ENCODE data around the gene KCNAB2. TPM values are rescaled to one million over a fixed set of nuclear protein-coding genes. Genes with fewer than 3 reads are reported as not detected.

The KCNAB2 gene
- total RNA-seq, 1 donor from 2014 or later, result 7.2 TPM

- peaks cover 33% of the 10 kb centered on the region for H3K27me3 Mint-ChIP-seq
Observed at GRCh38 chr1:6035719-6036118, 10.0 kb upstream of the KCNAB2 start.

GRCh38 chr1:6037338-6037762, 8.3 kb upstream of the KCNAB2 start:
- Mint-ChIP-seq H3K9me3 (no peaks in the 10 kb centered on the region), H3K27ac (no peak overlapping the region), H3K4me3 (no peak overlapping the region), H3K4me1 (ENCODE audit: unreplicated experiment) (no peaks in the 10 kb centered on the region), H3K27me3 (peaks cover 31% of the 10 kb centered on the region), H3K36me3 (no peaks in the 10 kb centered on the region)
- TF ChIP-seq, protein P1, sequence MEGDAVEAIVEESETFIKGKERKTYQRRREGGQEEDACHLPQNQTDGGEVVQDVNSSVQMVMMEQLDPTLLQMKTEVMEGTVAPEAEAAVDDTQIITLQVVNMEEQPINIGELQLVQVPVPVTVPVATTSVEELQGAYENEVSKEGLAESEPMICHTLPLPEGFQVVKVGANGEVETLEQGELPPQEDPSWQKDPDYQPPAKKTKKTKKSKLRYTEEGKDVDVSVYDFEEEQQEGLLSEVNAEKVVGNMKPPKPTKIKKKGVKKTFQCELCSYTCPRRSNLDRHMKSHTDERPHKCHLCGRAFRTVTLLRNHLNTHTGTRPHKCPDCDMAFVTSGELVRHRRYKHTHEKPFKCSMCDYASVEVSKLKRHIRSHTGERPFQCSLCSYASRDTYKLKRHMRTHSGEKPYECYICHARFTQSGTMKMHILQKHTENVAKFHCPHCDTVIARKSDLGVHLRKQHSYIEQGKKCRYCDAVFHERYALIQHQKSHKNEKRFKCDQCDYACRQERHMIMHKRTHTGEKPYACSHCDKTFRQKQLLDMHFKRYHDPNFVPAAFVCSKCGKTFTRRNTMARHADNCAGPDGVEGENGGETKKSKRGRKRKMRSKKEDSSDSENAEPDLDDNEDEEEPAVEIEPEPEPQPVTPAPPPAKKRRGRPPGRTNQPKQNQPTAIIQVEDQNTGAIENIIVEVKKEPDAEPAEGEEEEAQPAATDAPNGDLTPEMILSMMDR (conservative IDR thresholded peaks at IDR 0.05), result no peak
- DNase-seq (ENCODE audit: extremely low spot score, unreplicated experiment), result no peak

More at GRCh38 chr1:6035719-6036118, 10.0 kb upstream of the KCNAB2 start:
- Mint-ChIP-seq H3K27ac (no peak overlapping the region), H3K4me1 (ENCODE audit: unreplicated experiment) (no peaks in the 10 kb centered on the region), H3K36me3 (no peaks in the 10 kb centered on the region), H3K4me3 (no peak overlapping the region), H3K9me3 (no peaks in the 10 kb centered on the region)
- DNase-seq (ENCODE audit: extremely low spot score, unreplicated experiment), result no peak
- TF ChIP-seq, protein P1 (conservative IDR thresholded peaks at IDR 0.05), result no peak

GRCh38 chr1:6038603-6039002, 7.1 kb upstream of the KCNAB2 start:
- no peak for DNase-seq (ENCODE audit: extremely low spot score, unreplicated experiment)
- Mint-ChIP-seq H3K27me3 (peaks cover 21% of the 10 kb centered on the region), H3K4me3 (no peak overlapping the region), H3K36me3 (no peaks in the 10 kb centered on the region), H3K27ac (no peak overlapping the region), H3K9me3 (no peaks in the 10 kb centered on the region), H3K4me1 (ENCODE audit: unreplicated experiment) (no peaks in the 10 kb centered on the region)
- TF ChIP-seq, protein P1 (conservative IDR thresholded peaks at IDR 0.05), result no peak

DNA sequence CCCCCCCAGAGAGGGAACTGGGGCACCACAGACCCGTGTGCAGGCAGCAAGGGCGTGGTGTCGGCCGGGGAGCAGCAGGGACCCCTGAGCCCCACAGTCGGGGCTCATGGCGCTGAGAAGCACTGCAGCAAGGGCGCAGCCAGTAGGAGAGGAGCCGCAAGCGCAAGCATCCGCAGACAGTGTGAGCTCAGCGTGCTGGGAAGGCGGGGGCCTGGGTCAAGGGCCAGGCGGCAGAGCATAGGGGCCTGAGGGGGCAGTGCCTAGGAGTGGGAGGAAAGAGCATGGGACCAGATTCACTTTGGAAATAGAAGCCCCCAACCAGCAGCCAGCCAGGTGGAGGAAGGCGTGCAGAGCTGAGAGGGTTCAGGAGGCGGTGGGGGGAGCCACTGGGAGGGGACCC, 6.7 kb upstream of the KCNAB2 start:
- H3K36me3 Mint-ChIP-seq, result no peaks in the 10 kb centered on the region
- H3K27ac Mint-ChIP-seq, result no peak overlapping the region
- TF ChIP-seq, protein P1 (conservative IDR thresholded peaks at IDR 0.05), result no peak
- no peak for DNase-seq (ENCODE audit: extremely low spot score, unreplicated experiment)
- H3K9me3 Mint-ChIP-seq, result no peaks in the 10 kb centered on the region
- H3K4me3 Mint-ChIP-seq, result no peak overlapping the region
- H3K4me1 Mint-ChIP-seq (ENCODE audit: unreplicated experiment), result no peaks in the 10 kb centered on the region
- peaks cover 21% of the 10 kb centered on the region for H3K27me3 Mint-ChIP-seq

GRCh38 chr1:6040444-6040843, 5.2 kb upstream of the KCNAB2 start:
- Mint-ChIP-seq H3K4me1 (ENCODE audit: unreplicated experiment) (peaks cover 4% of the 10 kb centered on the region), H3K36me3 (no peaks in the 10 kb centered on the region), H3K27me3 (peaks cover 17% of the 10 kb centered on the region), H3K27ac (no peak overlapping the region), H3K9me3 (no peaks in the 10 kb centered on the region), H3K4me3 (no peak overlapping the region)
- no peak for DNase-seq (ENCODE audit: extremely low spot score, unreplicated experiment)
- TF ChIP-seq, protein P1 (conservative IDR thresholded peaks at IDR 0.05), result no peak

Data from type B pancreatic cell (in vitro differentiated cells).